ENCODE results near the gene CLEC2A. TPM values are rescaled to one million over a fixed set of nuclear protein-coding genes. Genes with fewer than 3 reads are reported as not detected.

Gene CLEC2A
- total RNA-seq, 1 donor from 2014 or later = not detected

GRCh38 chr12:9933958-9934357 is 1.8 kb upstream of the CLEC2A start:
- no peak for DNase-seq (ENCODE audit: low spot score)

GRCh38 chr12:9931245-9931644 is 925 bp downstream of the CLEC2A start:
- DNase-seq (ENCODE audit: low spot score) = no peak

GRCh38 chr12:9928607-9929006 is 3.6 kb downstream of the CLEC2A start:
- no peak for DNase-seq (ENCODE audit: low spot score)

- DNase-seq (ENCODE audit: low spot score) = no peak
These were observed 5.3 kb downstream of the CLEC2A start for GRCh38 chr12:9926876-9927275.

GRCh38 chr12:9925705-9926393 is 6.3 kb downstream of the CLEC2A start:
- no peak for DNase-seq (ENCODE audit: low spot score)

GRCh38 chr12:9922429-9922828 is 9.7 kb downstream of the CLEC2A start:
- no peak for DNase-seq (ENCODE audit: low spot score)

- no peak for DNase-seq (ENCODE audit: low spot score)
These were observed 11.7 kb downstream of the CLEC2A start for GRCh38 chr12:9920451-9920850.

- no peak for DNase-seq (ENCODE audit: low spot score)
These were observed 12.7 kb downstream of the CLEC2A start for GRCh38 chr12:9919443-9919842.

- no peak for DNase-seq (ENCODE audit: low spot score)
These were observed 20.5 kb downstream of the CLEC2A start for GRCh38 chr12:9911708-9912107.

GRCh38 chr12:9910716-9911421 is 21.3 kb downstream of the CLEC2A start:
- DNase-seq (ENCODE audit: low spot score) = no peak

- DNase-seq (ENCODE audit: low spot score) = no peak
These were observed 22.4 kb downstream of the CLEC2A start for GRCh38 chr12:9909724-9910123.

- no peak for DNase-seq (ENCODE audit: low spot score)
These were observed 23.8 kb downstream of the CLEC2A start for GRCh38 chr12:9908350-9908749.

- DNase-seq (ENCODE audit: low spot score) = no peak
These were observed 24.4 kb downstream of the CLEC2A start for GRCh38 chr12:9907769-9908168.

- DNase-seq (ENCODE audit: low spot score) = no peak
These were observed 25.3 kb downstream of the CLEC2A start for GRCh38 chr12:9906873-9907272.

- no peak for DNase-seq (ENCODE audit: low spot score)
These were observed 29.5 kb downstream of the CLEC2A start for GRCh38 chr12:9902539-9903228.

- DNase-seq (ENCODE audit: low spot score) = no peak
These were observed 31.2 kb downstream of the CLEC2A start for GRCh38 chr12:9900930-9901329.

- no peak for DNase-seq (ENCODE audit: low spot score)
These were observed 33.0 kb downstream of the CLEC2A start for GRCh38 chr12:9899209-9899608.

GRCh38 chr12:9897535-9897934 is 34.6 kb downstream of the CLEC2A start:
- no peak for DNase-seq (ENCODE audit: low spot score)

- DNase-seq (ENCODE audit: low spot score) = no peak
These were observed 36.8 kb downstream of the CLEC2A start for GRCh38 chr12:9895215-9895971.

GRCh38 chr12:9888665-9889273 is 43.4 kb downstream of the CLEC2A start:
- no peak for DNase-seq (ENCODE audit: low spot score)

- no peak for DNase-seq (ENCODE audit: low spot score)
These were observed 49.0 kb downstream of the CLEC2A start for GRCh38 chr12:9883175-9883574.

GRCh38 chr12:9881988-9882387 is 50.2 kb downstream of the CLEC2A start:
- DNase-seq (ENCODE audit: low spot score) = no peak

Measured in ureter (tissue), 1 donor.